GM12891 (cell line): ENCODE data around the gene INHBE.

ENCODE experiments used
- POLR2A ChIP-seq: IDR thresholded peaks from 2 replicates; pipeline ENCODE4 v1.6.1; 2011; ENCODE audit warnings: low read depth, low read length, control low read depth
- POLR2AphosphoS5 ChIP-seq: IDR thresholded peaks from 2 replicates; pipeline ENCODE4 v1.6.1; 2011; ENCODE audit warnings: low read depth, low read length, control low read depth
- SPI1 ChIP-seq: IDR thresholded peaks from 2 replicates; pipeline ENCODE4 v1.6.1; 2011; ENCODE audit warnings: low read depth, low read length, control low read depth
- TAF1 ChIP-seq: IDR thresholded peaks from 2 replicates; pipeline ENCODE4 v1.6.1; 2011; ENCODE audit warnings: low read depth, low read length, control low read depth

- TF ChIP-seq POLR2A (no peak), POLR2AphosphoS5 (no peak), TAF1 (no peak), SPI1 (no peak)
Measured at GRCh38 chr12:57489157-57489641, 34.1 kb downstream of the INHBE start.
